H7 (cell line): Measurements from ENCODE around the gene STARD13. TPM values are rescaled to one million over a fixed set of nuclear protein-coding genes. Genes with fewer than 3 reads are reported as not detected.

Experiments
- DNase-seq: peaks from one replicate; pipeline ENCODE4 v3.0.0; 2012
- H3K27me3 ChIP-seq: 2 replicates; pipeline ENCODE4 v1.6.0; 2011; ENCODE audit warnings: mild to moderate bottlenecking, low read length; ENCODE audit not compliant: control insufficient read depth, insufficient read depth
- H3K36me3 ChIP-seq: replicated peaks from 2 replicates; pipeline ENCODE4 v1.5.1; 2011; ENCODE audit warnings: low read length; ENCODE audit not compliant: control insufficient read depth, insufficient read depth
- H3K4me3 ChIP-seq: 2 replicates; pipeline ENCODE4 v1.5.1; 2011; ENCODE audit warnings: low read depth, mild to moderate bottlenecking, control low read depth, low read length, moderate library complexity; ENCODE audit not compliant: insufficient read depth
- total RNA-seq: library from RNA; depleted of rRNA; stranded (reverse); fragments of >200 nt; shearing (Covaris generic); gene quantifications from 2 replicates; pipeline ENCODE4 v1.2.3, GENCODE V29; 2014

The STARD13 gene
- total RNA-seq, 1 experiment from 2014 or later: 0.73 TPM

GRCh38 chr13:33219926-33220325, 65.6 kb downstream of the STARD13 start:
- no peaks in the 10 kb centered on the region for H3K36me3 ChIP-seq
- no peak for DNase-seq
- H3K4me3 ChIP-seq: no peak overlapping the region

GRCh38 chr13:33218426-33218825, 67.1 kb downstream of the STARD13 start:
- no peaks in the 10 kb centered on the region for H3K27me3 ChIP-seq
- no peaks in the 10 kb centered on the region for H3K36me3 ChIP-seq
- no peak overlapping the region for H3K4me3 ChIP-seq
- no peak for DNase-seq

More at GRCh38 chr13:33219926-33220325, 65.6 kb downstream of the STARD13 start:
- H3K27me3 ChIP-seq: no peaks in the 10 kb centered on the region

- no peak for DNase-seq
- no peaks in the 10 kb centered on the region for H3K27me3 ChIP-seq
- H3K36me3 ChIP-seq: no peaks in the 10 kb centered on the region
- H3K4me3 ChIP-seq: no peak overlapping the region
Observed at GRCh38 chr13:33218020-33218419, 67.5 kb downstream of the STARD13 start.

- H3K4me3 ChIP-seq: no peak overlapping the region
- no peak for DNase-seq
- no peaks in the 10 kb centered on the region for H3K27me3 ChIP-seq
- no peaks in the 10 kb centered on the region for H3K36me3 ChIP-seq
Observed at GRCh38 chr13:33217256-33217655, 68.3 kb downstream of the STARD13 start.

- no peaks in the 10 kb centered on the region for H3K36me3 ChIP-seq
- DNase-seq: no peak
- H3K27me3 ChIP-seq: no peaks in the 10 kb centered on the region
- H3K4me3 ChIP-seq: no peak overlapping the region
Observed at GRCh38 chr13:33213797-33214196, 71.8 kb downstream of the STARD13 start.

- no peak for DNase-seq
- no peak overlapping the region for H3K4me3 ChIP-seq
- H3K36me3 ChIP-seq: no peaks in the 10 kb centered on the region
- H3K27me3 ChIP-seq: no peaks in the 10 kb centered on the region
Observed at GRCh38 chr13:33213024-33213768, 72.4 kb downstream of the STARD13 start.

GRCh38 chr13:33212396-33212795, 73.2 kb downstream of the STARD13 start:
- Histone ChIP-seq H3K36me3 (no peaks in the 10 kb centered on the region), H3K27me3 (no peaks in the 10 kb centered on the region), H3K4me3 (no peak overlapping the region)
- no peak for DNase-seq

GRCh38 chr13:33210090-33210489, 75.5 kb downstream of the STARD13 start:
- no peak for DNase-seq
- Histone ChIP-seq H3K4me3 (no peak overlapping the region), H3K27me3 (no peaks in the 10 kb centered on the region), H3K36me3 (no peaks in the 10 kb centered on the region)

- Histone ChIP-seq H3K4me3 (no peak overlapping the region), H3K36me3 (no peaks in the 10 kb centered on the region), H3K27me3 (no peaks in the 10 kb centered on the region)
- DNase-seq: no peak
Observed at GRCh38 chr13:33208290-33209220, 77.0 kb downstream of the STARD13 start.

- Histone ChIP-seq H3K36me3 (no peaks in the 10 kb centered on the region), H3K4me3 (no peak overlapping the region), H3K27me3 (no peaks in the 10 kb centered on the region)
- no peak for DNase-seq
Observed at GRCh38 chr13:33207615-33207961, 78.0 kb downstream of the STARD13 start.

- Histone ChIP-seq H3K4me3 (no peak overlapping the region), H3K36me3 (no peaks in the 10 kb centered on the region), H3K27me3 (no peaks in the 10 kb centered on the region)
- DNase-seq: no peak
Observed at GRCh38 chr13:33206945-33207614, 78.5 kb downstream of the STARD13 start.

- no peak for DNase-seq
- no peaks in the 10 kb centered on the region for H3K36me3 ChIP-seq
- no peaks in the 10 kb centered on the region for H3K27me3 ChIP-seq
- H3K4me3 ChIP-seq: no peak overlapping the region
Observed at GRCh38 chr13:33206425-33206824, 79.1 kb downstream of the STARD13 start.

GRCh38 chr13:33205804-33206221, 79.7 kb downstream of the STARD13 start:
- peak; percentile 19 for DNase-seq

GRCh38 chr13:33205224-33205623, 80.3 kb downstream of the STARD13 start:
- H3K36me3 ChIP-seq: no peaks in the 10 kb centered on the region
- DNase-seq: no peak
- H3K4me3 ChIP-seq: no peak overlapping the region
- no peaks in the 10 kb centered on the region for H3K27me3 ChIP-seq

More at GRCh38 chr13:33205804-33206221, 79.7 kb downstream of the STARD13 start:
- no peaks in the 10 kb centered on the region for H3K36me3 ChIP-seq
- H3K27me3 ChIP-seq: no peaks in the 10 kb centered on the region
- H3K4me3 ChIP-seq: no peak overlapping the region
